GM21381 (cell line): Measurements from ENCODE around the gene TNFRSF19.
"Not testable (repeated sequence)": the region's sequence is repeated elsewhere in the genome, so short reads cannot be mapped to it uniquely, and the experiment has no call there.

Source experiments
- ATAC-seq: cut with Tn5 transposase; IDR thresholded peaks from one replicate; pipeline ENCODE4 v1.9.1; 2021; ENCODE audit warnings: mild to moderate bottlenecking, moderate library complexity; ENCODE audit not compliant: unreplicated experiment

TNFRSF19 gene

GRCh38 chr13:23563085-23563845 is 6.9 kb upstream of the TNFRSF19 start:
- ATAC-seq = no peak

- no peak for ATAC-seq
These were observed 2.2 kb upstream of the TNFRSF19 start for GRCh38 chr13:23567906-23568460.

- no peak for ATAC-seq
These were observed 706 bp downstream of the TNFRSF19 start for GRCh38 chr13:23570921-23571315.

GRCh38 chr13:23571431-23571830 is 1.2 kb downstream of the TNFRSF19 start:
- ATAC-seq = no peak

- ATAC-seq = no peak
These were observed 2.6 kb downstream of the TNFRSF19 start for GRCh38 chr13:23572836-23573235.

- ATAC-seq = no peak
These were observed 4.4 kb downstream of the TNFRSF19 start for GRCh38 chr13:23574421-23575145.

GRCh38 chr13:23575632-23576031 is 5.4 kb downstream of the TNFRSF19 start:
- ATAC-seq = no peak

- peak; percentile 60 for ATAC-seq
These were observed 8.3 kb downstream of the TNFRSF19 start for GRCh38 chr13:23578411-23579071.

- ATAC-seq = peak; percentile 88
These were observed 9.1 kb downstream of the TNFRSF19 start for GRCh38 chr13:23579072-23579895.

- ATAC-seq = no peak
These were observed 9.9 kb downstream of the TNFRSF19 start for GRCh38 chr13:23579896-23580683.

- ATAC-seq = no peak
These were observed 10.5 kb downstream of the TNFRSF19 start for GRCh38 chr13:23580684-23581060.

GRCh38 chr13:23583491-23583890 is 13.3 kb downstream of the TNFRSF19 start:
- ATAC-seq = no peak

- no peak for ATAC-seq
These were observed 14.1 kb downstream of the TNFRSF19 start for GRCh38 chr13:23584275-23584674.

GRCh38 chr13:23586336-23586735 is 16.1 kb downstream of the TNFRSF19 start:
- ATAC-seq = no peak

GRCh38 chr13:23588666-23589065 is 18.5 kb downstream of the TNFRSF19 start:
- no peak for ATAC-seq

- no peak for ATAC-seq
These were observed 22.4 kb downstream of the TNFRSF19 start for GRCh38 chr13:23592596-23592995.

GRCh38 chr13:23593148-23593547 is 22.9 kb downstream of the TNFRSF19 start:
- ATAC-seq = no peak

GRCh38 chr13:23594290-23594689 is 24.1 kb downstream of the TNFRSF19 start:
- ATAC-seq = not testable (repeated sequence)

- no peak for ATAC-seq
These were observed 28.2 kb downstream of the TNFRSF19 start for GRCh38 chr13:23598369-23598768.
